NOMO-1 treated with DMSO at 0.1 percent for 48 hours (cell line): Measurements from ENCODE around the gene NECAB2.
A peak's percentile ranks its signal among the peaks of the same experiment; 100 is the strongest.
"Not testable (repeated sequence)": the region's sequence is repeated elsewhere in the genome, so short reads cannot be mapped to it uniquely, and the experiment has no call there.

ENCODE experiments used
- DNase-seq: peaks from one replicate; lab custom pipeline; 2025; ENCODE audit not compliant: unreplicated experiment; lab: John Stamatoyannopoulos, UW

Gene NECAB2

GRCh38 chr16:83935858-83936255 is 32.2 kb upstream of the NECAB2 start:
- DNase-seq: no peak

GRCh38 chr16:83936581-83937165 is 31.4 kb upstream of the NECAB2 start:
- DNase-seq: no peak

GRCh38 chr16:83937267-83937666 is 30.8 kb upstream of the NECAB2 start:
- DNase-seq: no peak

- DNase-seq: no peak
Observed at GRCh38 chr16:83937922-83938885, 29.8 kb upstream of the NECAB2 start.

- peak; percentile 68 for DNase-seq
Observed at GRCh38 chr16:83939266-83939855, 28.7 kb upstream of the NECAB2 start.

- no peak for DNase-seq
Observed at GRCh38 chr16:83940119-83940518, 27.9 kb upstream of the NECAB2 start.

GRCh38 chr16:83940630-83941378 is 27.2 kb upstream of the NECAB2 start:
- DNase-seq: no peak

GRCh38 chr16:83941546-83941945 is 26.5 kb upstream of the NECAB2 start:
- not testable (repeated sequence) for DNase-seq

- no peak for DNase-seq
Observed at GRCh38 chr16:83942074-83942473, 26.0 kb upstream of the NECAB2 start.

- DNase-seq: no peak
Observed at GRCh38 chr16:83942815-83943515, 25.1 kb upstream of the NECAB2 start.

- DNase-seq: no peak
Observed at GRCh38 chr16:83943516-83944050, 24.5 kb upstream of the NECAB2 start.

GRCh38 chr16:83945587-83945986 is 22.5 kb upstream of the NECAB2 start:
- DNase-seq: no peak

GRCh38 chr16:83946154-83946780 is 21.8 kb upstream of the NECAB2 start:
- no peak for DNase-seq

GRCh38 chr16:83946781-83947566 is 21.1 kb upstream of the NECAB2 start:
- DNase-seq: no peak

- no peak for DNase-seq
Observed at GRCh38 chr16:83947642-83948234, 20.3 kb upstream of the NECAB2 start.

- DNase-seq: no peak
Observed at GRCh38 chr16:83948914-83949723, 18.9 kb upstream of the NECAB2 start.

- no peak for DNase-seq
Observed at GRCh38 chr16:83949724-83950001, 18.4 kb upstream of the NECAB2 start.

GRCh38 chr16:83950862-83951399 is 17.1 kb upstream of the NECAB2 start:
- DNase-seq: not testable (repeated sequence)
